GM21825 (cell line): ENCODE measurements around the gene NIPSNAP3A.

Experiments
- ATAC-seq: cut with Tn5 transposase; IDR thresholded peaks from one replicate; pipeline ENCODE4 v1.9.1; 2021; ENCODE audit warnings: mild to moderate bottlenecking, moderate library complexity; ENCODE audit not compliant: unreplicated experiment

The NIPSNAP3A gene

DNA sequence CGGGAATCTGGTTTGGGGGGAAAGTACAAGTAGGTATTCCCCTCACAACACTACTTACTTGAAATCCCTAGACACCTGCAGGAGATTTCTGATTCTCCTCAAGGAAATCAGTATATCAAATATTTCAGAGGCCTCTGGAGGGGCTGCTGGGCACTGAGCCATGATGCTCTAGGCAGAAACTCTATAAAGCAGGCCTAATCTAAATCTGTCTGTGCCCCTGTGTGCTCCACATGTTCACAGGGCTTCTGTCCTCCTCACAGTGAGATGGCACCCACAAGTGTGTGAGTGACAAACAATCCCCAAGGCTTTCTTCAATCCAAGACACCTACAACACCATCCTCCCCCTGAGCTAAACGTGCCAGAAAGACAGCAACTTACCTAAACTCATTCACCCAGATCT lies 55.4 kb downstream of the NIPSNAP3A start:
- ATAC-seq, result no peak

DNA sequence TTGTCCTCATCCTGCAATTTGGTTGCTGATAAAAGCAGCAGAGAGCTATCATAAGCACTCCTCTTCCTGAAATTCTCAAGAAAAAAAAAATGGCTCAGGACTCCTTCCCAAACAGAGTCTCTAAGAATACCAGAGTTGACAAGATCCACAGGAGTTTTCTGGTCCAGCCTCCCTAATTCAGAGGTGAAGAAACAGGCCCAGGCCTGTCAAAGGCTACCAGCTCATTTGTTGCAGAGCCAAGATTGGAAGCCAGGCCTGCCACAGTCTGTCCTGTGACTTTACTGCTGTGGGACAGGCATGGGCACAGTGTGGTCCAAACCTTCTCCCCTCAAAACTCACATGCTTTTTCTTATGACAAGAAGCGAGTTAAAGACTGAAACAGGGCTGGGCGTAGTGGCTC lies 58.0 kb downstream of the NIPSNAP3A start:
- no peak for ATAC-seq

DNA sequence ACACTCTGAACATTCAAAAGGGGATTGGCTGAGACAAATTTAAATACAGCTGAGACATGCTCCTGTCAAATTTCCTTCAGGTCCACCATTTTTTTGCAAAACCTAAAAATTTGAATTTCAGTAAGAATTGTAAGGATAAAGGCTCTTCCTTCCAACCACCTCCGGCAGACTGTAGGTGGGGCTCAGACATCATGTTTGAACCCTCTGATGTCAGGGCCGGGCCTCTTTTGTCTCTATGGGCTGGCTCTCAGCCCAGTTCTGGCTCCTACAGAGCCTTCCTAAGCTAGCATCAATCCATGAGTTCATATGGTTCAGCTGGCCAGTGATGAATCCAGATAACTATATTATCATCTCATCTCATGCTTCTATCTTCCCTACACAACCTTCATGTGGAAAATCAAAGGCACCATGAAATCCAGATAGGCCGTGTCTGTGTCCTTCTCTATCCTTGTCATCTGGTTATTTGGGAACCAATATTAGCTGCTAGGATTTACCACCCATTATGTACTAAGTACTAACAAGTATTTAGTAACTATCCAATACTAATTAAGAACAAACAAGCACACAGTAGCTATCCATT lies 60.6 kb downstream of the NIPSNAP3A start:
- no peak for ATAC-seq
